Superior temporal gyrus (tissue), 1 donor: Measurements from ENCODE around the gene OR5K4.

Experiments used
- DNase-seq: peaks from one replicate; pipeline ENCODE4 v3.0.0-alpha.2; 2016; ENCODE audit errors: extremely low spot score

Gene OR5K4, protein sequence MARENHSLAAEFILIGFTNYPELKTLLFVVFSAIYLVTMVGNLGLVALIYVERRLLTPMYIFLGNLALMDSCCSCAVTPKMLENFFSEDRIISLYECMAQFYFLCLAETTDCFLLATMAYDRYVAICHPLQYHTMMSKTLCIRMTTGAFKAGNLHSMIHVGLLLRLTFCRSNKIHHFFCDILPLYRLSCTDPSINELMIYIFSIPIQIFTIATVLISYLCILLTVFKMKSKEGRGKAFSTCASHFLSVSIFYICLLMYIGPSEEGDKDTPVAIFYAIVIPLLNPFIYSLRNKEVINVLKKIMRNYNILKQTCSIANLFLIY

DNA sequence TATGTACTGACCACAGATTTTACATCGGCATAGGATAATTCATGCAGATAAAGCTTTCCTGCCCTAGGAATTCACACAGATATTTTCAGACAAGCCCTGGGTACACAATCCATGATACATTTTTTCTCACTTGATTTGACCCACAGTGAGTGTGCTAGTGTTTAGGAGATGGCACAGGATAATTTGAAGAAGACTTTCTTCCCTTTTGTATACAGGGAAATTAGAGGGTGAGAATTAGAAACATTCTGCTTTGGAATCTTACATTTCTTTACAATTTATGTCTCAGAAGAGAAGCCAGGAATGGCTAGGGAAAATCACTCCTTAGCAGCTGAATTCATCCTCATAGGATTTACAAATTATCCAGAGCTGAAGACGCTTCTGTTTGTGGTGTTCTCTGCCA lies at the start of gene OR5K4:
OR5K4 (plus strand) TSS at position 301 of the 400 bp plus-strand sequence; CDS start at position 301, 0 bp downstream.
- no peak for DNase-seq

DNA sequence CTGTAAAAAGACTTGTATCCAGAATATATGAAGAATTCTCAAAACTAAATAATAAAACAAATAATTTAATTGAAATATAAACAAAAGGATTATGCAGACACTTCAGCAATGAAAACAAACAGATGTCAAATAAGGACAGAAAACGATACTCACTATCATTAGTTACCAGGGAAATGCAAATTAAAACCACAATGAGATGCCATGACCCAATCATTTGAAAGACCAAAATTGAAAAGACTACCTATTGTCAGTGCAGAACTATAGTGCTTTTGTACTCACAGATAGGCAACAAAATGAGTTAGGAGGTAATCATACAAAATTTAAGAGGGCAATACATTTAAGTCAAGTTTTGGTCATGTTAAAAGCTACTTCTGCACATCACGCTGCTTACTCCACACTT lies 31.6 kb upstream of the OR5K4 start:
- DNase-seq = no peak

DNA sequence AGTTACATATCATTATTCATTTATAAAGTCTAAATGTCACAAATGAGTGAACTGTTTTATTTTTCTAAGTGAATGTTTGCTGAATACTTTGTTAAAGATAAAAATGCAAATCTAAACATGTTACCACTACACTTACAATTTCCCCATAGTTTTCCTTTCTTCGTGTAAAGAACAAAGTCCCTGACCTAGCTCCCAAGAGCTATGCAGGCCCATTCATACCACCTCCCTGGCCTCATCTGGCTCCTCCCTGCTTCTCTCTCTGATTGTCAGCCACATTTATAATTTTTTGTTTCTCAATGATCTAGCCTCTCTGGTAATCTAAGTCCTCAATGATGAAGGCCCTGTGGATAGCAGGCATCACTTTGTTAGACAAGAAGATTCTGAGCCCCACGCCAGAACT lies 31.0 kb upstream of the OR5K4 start:
- DNase-seq = no peak

DNA sequence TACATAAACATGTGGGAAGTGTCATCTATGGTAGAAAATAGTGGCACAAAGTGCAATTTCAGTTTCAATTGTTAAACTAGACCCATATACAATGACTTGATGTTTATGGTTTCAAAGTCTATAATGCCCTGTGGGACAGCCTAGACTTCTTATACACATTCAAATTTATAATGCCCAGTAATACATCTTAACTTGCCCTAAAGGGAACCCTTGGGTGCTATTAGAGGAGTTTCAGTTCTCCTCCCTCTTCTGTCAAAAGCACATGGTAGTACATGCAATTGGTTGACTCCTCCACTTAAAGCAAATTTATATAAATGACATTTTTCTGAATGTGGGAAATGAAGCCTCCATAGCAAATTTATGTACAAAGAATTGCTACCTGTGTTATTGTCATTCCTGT lies 30.2 kb upstream of the OR5K4 start:
- DNase-seq = no peak

DNA sequence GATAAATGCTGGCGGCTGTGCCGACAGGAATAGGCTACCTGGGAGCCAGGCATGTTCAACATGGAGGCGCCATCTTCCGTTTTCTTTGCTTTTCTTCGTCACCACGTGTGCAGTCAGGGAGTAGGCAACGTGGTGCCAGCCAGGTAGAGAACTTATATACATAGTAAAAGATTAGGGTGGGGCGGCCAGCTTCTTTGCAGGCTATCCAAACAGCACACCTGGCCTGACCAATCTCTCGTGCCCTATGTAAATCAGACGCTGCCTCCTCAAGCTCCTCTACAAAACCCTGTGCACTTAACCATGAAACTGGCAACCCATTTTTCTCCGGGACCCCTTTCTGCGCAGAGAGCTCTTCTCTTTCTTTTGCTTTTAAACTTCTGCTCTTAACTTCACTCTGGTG lies 28.6 kb upstream of the OR5K4 start:
- no peak for DNase-seq

DNA sequence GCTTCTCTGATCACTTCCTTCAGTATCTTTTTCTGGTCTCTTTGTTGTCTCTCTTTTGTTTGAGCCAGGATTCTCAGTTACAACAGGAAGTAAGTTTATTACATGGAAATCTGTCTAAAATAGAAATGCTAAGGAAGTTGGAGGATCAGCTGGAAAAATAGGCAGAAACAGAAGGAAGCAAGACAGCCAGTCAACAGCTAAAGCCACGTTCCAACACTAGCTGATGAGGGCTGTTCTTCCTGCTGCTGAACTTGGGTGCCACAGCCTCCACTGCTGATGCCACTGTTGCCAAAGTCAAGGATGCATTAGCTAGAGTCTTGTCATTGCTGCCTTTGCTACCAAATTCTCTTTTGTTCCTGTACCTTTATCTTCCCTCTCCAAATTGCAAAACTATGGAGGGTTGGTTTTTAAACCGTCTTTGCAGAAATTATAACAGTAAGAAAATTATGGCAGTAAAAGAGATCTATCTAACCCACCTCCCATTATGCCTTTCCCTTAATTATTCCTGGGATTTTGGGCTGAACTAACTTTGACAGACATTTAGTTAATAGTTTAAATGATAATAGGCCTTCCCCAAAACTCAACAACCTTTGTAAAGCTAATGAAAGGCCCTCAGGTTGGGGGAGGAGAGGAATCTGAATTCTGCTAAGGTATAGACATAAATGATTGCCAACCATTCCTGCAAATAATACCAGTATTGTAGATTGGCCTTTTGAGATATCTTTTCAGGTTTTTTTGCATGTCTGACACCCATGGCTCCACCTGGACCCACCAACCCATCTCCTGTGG lies 27.4 kb upstream of the OR5K4 start:
- DNase-seq = no peak

DNA sequence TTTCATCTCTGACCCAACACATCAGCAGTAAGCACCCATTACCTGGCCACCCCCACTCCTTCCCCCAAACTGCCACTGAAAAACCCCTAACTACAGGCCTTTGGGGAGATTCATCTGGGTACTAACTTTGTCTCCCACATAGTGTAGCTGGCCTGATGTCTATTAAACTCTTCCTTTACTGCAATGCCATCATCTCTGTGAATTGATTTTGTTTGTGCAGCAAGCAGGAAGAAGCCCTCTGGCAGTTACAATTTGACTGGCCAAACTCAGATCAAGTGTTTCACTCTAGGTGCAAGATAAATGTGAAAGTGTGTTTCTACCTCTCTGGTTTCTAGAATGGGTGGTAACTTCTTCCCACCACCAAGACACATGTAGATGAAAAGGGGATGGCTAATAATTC lies 26.7 kb upstream of the OR5K4 start:
- DNase-seq = no peak

DNA sequence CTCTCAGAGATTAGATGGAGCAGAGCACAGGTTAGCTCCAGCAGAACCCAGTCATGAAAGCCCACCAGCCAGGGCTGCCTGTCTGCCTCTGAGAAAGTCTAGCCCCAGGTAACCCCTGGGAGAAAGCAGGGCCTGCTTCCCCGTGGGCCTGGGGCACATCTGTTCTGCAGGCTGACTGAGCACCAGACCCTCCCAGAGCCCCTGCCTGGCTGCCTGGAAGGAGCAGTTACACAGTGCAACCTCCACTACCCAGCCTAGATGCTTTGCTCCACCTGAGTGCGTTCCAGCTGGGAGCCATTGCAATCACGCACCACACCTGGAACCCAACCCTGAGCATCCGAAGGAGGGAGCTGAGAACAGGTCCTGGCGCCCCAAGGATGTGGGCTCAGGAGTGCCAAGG lies 24.7 kb upstream of the OR5K4 start:
- no peak for DNase-seq

DNA sequence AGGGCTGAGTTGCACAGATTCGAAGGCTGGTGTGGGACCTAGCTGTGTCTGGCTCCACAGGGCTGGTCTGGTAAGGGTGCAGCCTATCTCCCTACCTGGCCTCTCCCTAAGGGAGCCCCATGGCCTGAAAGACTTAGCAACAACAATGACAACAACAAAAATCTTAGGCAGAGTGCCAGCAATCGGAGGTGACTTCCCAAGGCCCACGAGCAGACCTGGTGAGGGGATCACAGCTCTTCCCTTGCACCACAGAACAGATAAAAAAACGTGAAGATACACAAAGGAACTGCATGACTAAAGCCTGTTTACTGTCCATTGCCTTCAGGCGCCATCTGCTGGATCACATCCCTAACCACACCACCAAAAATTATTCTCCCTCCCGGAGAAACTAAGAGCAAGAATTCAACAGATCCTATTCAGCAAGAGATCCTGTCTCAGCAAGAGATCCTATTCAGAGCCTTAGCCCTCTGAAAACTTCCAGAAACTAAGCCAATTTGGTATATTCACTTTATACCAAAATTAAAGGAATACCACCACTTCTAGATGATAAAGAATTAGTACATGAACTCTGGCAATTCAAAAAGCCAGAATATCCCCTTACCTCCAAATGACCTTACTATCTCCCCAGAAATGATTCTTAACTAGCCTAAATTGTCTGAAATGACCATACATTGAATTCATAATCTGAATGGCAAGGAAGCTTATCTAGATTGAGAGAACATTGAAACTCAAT lies 24.1 kb upstream of the OR5K4 start:
- DNase-seq = peak; percentile 84

DNA sequence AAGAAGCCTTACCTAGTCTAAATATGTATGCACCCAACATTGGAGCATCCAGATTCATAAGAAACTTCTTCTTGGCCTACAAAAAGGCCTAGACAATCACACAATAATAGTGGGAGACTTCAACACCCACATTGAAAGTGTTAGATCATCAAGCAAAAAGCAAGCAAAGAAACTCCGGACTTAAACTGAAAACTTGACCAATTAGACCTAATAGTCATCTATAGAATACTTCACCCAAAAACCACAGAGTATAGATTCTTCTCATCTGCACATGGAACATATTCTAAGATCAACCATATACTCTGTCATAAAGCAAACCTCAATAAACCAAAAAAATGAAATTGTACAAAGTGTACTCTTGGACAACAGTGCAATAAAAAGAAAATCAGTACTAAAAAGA lies 22.3 kb upstream of the OR5K4 start:
- DNase-seq = no peak

DNA sequence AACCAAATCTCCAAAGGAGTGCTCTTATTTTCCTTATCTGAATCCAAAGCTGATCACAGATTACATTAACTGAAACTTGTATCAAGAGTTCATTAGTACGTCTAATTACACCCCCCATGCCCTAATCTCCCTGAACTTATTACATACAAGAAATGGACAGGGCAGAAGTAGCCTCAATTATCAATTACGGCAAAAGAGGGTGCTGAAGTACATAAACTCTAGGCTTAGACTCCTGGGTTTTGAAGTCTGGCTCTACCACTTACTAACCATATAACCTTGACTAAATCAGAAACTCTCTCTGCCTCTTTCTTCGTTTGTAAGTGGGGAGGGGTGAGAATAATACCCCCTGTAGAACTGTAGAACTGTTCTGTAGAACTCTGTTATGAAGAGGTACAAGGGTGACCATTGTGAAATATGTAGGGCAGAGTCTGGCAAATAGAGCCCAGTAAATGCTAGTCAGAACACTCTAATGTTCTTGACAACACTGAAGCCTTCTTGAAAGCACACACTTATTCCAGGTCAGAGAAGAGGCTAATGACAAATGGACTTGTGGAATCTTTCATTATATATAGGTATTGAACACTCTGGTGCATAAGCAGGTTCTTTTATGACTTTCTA lies 19.6 kb upstream of the OR5K4 start:
- no peak for DNase-seq

DNA sequence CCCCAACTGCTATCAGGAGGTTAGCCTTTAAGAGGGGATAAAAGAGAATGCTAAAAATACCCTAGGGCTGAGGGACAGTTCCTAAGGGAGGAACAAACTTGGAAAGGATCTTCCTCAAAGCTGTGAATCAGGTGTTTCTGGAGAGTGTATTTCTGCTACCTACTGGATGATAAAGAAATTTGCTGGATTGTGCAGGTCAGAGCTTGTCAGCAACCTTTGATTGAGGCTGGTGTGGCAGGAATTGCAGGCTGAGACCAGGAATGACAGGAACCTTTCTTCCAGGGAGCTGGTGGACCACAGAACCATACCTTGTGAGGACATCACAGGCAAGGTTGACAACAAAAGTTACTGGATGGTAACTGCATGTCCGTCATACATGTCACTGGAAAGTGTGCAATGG lies 14.6 kb upstream of the OR5K4 start:
- no peak for DNase-seq

DNA sequence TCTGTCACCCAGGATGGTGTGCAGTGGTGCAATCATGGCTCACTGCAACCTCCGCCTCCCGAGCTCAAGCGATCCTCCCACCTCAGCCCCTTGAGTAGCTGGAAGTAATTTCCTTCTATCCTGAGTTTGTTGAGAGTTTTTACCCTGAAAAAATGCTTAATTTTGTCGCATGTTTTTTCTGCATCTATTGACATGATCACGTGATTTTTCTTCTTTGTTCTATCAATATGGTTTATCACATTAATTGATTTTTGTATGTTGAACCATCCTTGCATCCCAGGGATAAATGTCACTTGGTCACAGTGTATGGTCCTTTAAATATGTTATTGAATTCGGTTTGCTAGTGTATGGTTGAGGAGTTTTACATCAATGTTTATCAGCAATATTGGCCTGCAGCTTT lies 11.9 kb upstream of the OR5K4 start:
- no peak for DNase-seq

DNA sequence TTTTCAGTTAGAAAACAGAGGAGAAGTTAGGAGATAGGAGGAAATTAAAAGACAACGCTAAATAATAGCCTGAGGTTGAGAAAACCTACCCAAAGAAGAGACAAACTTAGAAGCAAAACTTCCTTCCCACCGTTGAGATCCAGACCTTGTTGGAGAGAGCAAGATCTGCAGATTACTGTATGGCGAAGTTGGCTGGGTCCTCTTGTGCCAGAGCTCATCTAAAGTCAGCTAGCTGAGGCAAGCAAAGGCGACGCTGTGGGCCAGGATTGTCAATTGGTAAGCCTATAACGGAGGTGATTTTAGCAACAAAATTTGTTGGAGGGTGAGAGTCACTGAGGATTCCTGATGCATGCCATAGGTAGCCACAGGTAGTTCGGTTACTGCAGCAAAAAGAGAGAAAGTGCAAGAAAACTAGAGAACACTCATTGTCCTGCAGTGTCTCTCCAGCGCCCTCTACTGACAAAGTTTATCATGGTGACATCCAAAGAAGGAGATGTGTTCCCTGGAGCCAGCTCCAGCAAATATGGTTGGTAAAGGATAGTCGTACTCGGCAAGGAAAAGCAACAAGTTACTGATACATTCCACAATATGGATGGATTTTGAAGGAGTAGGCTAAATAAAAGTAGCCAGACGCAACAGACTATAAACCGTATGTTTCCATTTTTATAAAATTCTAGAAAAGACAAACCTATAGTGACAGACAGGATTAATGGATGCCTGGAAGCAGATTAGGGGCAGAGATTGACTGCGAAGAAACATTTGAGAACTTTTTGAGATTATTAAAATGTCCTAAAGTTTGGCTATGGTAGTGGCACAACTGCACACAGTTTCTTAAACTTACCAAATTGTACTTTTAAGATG lies 9.8 kb upstream of the OR5K4 start:
- DNase-seq = peak; percentile 59

DNA sequence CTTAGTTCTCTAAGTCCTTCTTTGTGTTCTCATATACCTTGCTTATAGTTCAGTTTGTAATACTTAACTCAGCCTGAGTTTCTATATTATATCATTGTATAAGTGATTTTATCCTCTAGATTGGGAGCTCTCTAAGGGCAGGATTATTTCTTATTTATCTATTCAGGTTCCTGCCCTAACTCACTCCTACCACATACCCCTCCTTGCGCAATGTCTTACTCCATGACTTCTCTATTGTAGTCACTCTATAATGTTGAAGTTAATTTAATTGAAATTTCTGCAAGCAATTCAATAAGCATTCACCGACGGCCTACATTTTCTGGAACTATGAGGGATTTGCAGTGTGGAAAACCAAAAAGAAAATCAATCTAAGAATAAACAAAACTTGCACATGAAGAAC lies 3.6 kb upstream of the OR5K4 start:
- DNase-seq = no peak

DNA sequence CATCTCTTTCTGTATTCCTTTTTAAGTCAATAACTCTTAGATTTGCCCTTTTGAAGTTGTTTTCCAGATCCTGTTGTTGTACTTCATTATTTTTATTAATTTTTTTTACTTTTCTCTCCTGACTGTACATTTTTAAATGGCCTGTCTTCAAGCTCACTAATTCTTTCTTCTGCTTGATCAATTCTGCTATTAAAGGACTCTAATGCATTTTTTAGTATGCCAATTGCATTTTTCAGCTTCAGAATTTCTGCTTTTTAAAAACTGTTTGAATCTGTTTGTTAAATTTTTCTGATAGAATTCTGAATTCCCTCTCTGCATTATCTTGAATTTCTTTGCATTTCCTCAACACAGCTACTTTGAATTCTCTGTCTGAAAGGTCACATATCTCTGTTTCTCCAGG lies 5.6 kb downstream of the OR5K4 start:
- no peak for DNase-seq

DNA sequence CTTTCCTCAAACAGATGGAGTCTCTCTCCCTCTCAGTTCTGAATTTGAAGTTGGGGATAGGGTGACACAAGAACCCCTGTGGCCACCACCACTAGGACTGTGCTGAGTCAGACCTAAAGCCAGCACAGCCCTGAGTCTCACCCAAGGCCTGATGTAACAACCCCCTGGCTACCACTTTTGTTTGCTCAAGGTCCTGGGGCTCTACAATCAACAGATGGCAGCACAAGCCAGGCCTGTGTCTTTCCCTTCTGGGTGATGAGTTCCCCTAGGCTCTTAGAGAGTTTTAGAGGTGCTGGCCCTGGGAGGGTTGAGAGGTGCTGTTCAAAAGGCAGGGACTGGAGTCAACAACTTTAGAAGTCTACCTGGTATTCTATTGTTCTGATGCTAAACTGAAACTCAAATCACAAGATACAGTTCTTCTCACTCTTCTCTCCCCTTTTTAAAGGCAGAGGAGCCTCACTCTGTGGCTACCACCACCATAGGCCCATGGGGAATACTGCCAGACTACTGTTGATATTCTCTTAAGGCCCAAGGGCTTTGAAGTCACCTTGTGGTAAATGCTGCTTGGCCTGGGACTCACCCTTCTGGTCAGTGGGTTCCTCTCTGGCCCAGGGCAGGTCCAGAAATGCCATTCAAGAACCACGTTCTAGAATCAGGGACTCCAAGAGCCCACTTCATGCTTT lies 6.5 kb downstream of the OR5K4 start:
- no peak for DNase-seq

DNA sequence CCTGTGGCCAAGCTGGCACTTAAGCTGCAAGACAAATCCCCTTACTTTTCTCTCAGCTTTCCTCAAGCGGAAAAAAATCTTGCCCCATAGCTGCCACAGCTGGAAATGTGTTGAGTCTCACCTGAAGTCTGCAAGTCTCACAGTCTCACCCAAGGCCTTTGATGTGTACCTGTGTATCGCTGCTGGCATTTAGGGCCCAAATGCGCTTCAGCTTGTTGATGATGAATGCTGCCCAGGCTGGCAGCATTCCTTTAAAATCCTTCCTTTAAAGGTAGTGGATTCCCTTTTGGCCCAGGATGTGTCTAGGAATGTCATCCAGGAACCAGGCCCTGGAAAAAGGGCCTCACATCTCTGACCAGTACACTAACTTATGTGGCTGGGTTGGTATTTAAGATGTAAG lies 7.0 kb downstream of the OR5K4 start:
- DNase-seq = no peak

DNA sequence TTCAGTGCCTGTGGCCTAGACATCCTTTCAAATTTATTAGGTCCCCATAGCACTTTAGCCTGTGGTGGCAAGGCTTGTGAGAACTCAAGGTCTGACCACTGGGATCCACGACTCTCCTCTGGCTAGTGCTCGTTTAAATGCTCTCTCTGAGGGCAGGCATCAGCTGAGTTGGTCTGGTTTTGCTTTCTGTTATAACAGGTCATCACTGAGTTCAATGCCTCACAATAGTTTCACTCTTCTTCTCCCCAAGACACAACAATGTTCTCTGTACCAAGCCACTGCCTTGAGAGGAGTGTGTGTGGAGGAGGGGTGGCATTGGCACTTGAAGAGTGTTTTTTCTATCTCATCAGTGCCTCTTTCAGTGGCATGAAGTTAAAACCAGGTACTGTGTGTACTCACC lies 7.6 kb downstream of the OR5K4 start:
- no peak for DNase-seq

DNA sequence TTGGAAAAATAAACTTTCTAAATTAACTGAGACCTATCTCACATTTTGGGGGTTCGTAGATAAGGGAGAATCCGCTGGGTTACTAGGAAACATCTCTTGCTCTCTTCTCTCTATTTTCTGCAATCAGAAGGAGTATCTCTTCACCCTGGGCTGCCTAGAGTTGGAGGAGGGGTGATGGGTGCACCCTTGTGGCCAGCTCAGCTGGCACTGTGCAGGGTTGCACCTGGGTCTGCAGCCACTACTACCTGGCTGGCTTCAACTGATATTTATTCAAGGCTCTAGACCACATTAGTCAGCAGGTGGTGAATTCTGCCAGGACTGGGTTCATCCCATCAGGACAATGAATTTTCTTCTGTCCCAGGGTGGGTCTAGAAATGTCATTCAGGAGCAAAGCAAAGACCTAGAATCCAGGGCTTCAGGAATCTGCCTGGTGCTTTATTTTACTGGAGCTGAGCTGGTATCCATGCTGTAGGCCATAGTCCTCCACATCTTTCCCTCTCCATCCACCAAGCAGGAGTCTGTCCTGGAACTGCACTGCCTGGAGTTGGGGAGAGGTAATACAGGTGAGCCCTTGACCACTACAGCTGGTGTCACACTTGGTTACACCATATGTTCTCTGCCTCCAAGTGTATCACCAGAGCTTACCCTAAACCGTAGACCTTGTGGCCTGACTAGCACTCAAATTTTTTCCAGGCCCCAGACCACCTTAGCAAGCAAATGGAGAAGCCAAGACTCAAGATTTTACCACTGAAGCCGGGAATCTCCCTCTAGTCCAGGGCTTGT lies 14.0 kb downstream of the OR5K4 start:
- DNase-seq = no peak
